Naive B cell (primary cell): ENCODE data around the gene AFF3. TPM values are rescaled to one million over a fixed set of nuclear protein-coding genes. Genes with fewer than 3 reads are reported as not detected.
"Not testable (repeated sequence)": the region's sequence is repeated elsewhere in the genome, so short reads cannot be mapped to it uniquely, and the experiment has no call there.

Experiments used
- ATAC-seq, 2 donors: fragments of 150-1000 bp; cut with Tn5 transposase; 2 replicates each; pipeline ENCODE4 v1.10.0; 2021; ENCODE audit warnings: low read depth in 2 of 2, mild to moderate bottlenecking in 2 of 2, moderate library complexity in 2 of 2
- DNase-seq: peaks from one replicate; pipeline ENCODE4 v3.0.0; 2022
- H3K27ac Mint-ChIP-seq, 6 donors: one replicate each; pipeline ENCODE4 v1.8.0; 2020 to 2022; ENCODE audit warnings: mild to moderate bottlenecking in 6 of 6, mixed read lengths in 6 of 6, moderate library complexity in 5 of 6, inconsistent platforms in 2 of 6
- H3K27me3 Mint-ChIP-seq, 3 donors: one replicate each; pipeline ENCODE4 v1.8.0; 2021 to 2022; ENCODE audit warnings: mixed read lengths in 3 of 3, mild to moderate bottlenecking in 1 of 3
- H3K36me3 Mint-ChIP-seq, 2 donors: one replicate each; pipeline ENCODE4 v1.8.0; 2020 to 2022; ENCODE audit warnings: mixed read lengths in 2 of 2, inconsistent platforms in 1 of 2, mild to moderate bottlenecking in 1 of 2
- H3K4me1 Mint-ChIP-seq, 3 donors: one replicate each; pipeline ENCODE4 v1.8.0; 2020 to 2022; ENCODE audit warnings: mixed read lengths in 3 of 3, inconsistent platforms in 1 of 3, mild to moderate bottlenecking in 1 of 3, moderate library complexity in 1 of 3
- H3K4me3 Mint-ChIP-seq, 8 donors: one replicate each; pipeline ENCODE4 v1.8.0; 2020 to 2022; ENCODE audit warnings: mild to moderate bottlenecking in 8 of 8, mixed read lengths in 8 of 8, moderate library complexity in 8 of 8, inconsistent platforms in 2 of 8
- H3K9me3 Mint-ChIP-seq, 7 donors: one replicate each; pipeline ENCODE4 v1.8.0; 2020 to 2022; ENCODE audit warnings: mixed read lengths in 7 of 7, mild to moderate bottlenecking in 5 of 7, inconsistent platforms in 2 of 7, moderate library complexity in 1 of 7
- polyA plus RNA-seq, 6 donors: library from polyadenylated mRNA; unstranded; fragments of 300-500 nt; fragmentation: Illumina TruSeq; gene quantifications; one replicate each; pipeline ENCODE4 v1.2.3, GENCODE V29; 2021; ENCODE audit warnings: low read depth in 6 of 6

The AFF3 gene
- polyA plus RNA-seq, 6 donors from 2014 or later = 43.8 to 255 (median 96.8) TPM

DNA sequence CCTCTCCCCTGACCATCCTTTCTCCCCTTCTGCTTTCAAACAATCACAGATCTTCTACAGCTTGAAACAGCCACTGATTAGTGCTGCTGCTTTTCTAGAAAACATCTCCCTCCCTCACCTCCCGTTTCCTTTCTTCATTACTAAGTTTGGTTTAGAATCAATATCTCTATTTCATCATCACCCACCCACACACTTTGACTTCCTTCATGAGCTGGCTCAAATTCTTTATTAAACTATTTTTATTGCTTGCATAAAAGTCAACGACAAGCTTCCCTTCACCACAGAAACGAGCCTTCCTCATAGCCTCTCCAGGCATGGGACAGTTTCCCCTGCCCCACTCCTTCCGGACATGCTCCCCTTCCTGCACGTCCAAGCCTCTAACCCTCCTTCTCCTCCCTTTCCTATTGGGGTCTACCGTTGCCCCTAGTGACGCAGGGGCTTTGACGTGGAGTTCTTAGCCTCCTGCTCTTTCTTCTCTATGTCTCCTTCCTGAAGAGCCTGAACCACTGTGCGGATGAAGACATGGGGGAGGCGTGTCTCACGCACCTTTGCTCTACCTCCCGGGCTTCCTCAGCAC is 172.0 kb downstream of the AFF3 start:
- ATAC-seq (no peak), DNase-seq (no peak)
- peaks cover 28 to 52% (median 38%) of the 10 kb centered on the region in 3 donors for H3K4me1 Mint-ChIP-seq
- H3K27ac Mint-ChIP-seq = peak overlapping the region in 4 of 6 donors; percentile 53 to 83 (median 76)
- H3K36me3 Mint-ChIP-seq = peaks cover 27 to 37% of the 10 kb centered on the region in 2 donors
- H3K9me3 Mint-ChIP-seq = no peaks in the 10 kb centered on the region
- peak overlapping the region in 1 of 8 donors; percentile 33 for H3K4me3 Mint-ChIP-seq
- H3K27me3 Mint-ChIP-seq = no peaks in the 10 kb centered on the region

DNA sequence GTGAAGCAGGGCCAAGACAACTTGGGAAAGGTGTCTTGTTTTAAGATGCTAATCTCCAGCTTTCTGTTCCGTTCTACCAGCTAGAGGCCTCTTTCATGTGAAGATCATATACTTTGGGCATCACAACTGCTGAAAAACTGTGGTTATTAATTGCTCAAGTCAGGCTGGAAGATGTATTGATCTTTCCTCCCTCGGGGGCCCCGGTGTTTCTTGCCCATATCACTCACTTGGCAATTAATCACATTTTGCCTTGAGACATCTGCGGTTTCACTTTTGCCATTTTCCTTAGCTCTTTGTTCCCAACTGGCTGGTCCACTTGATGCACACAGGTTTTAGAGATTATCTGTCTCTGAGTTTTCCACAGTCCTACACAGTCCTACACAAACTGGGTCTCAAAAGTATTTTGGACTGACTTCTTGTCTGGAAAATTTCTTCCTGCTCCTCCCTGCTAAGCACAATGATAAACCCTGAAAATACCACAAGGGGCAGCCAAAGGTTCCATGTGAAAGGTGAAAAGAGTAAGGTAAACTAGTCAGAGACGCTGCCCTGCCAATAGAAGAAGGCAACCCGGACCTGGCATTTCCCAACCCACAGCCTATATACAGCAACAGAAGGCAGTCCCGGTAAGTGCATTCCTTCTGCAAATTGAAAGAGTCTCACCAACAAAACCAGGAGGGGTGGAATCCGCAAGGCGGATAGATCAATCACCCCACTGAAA is 181.0 kb downstream of the AFF3 start:
- no peak overlapping the region for H3K4me3 Mint-ChIP-seq
- no peaks in the 10 kb centered on the region for H3K27me3 Mint-ChIP-seq
- no peak for DNase-seq
- ATAC-seq = no peak
- H3K27ac Mint-ChIP-seq = peak overlapping the region in 3 of 6 donors; percentile 26 to 59 (median 29)
- H3K9me3 Mint-ChIP-seq = peaks cover 0 to 3% (median 0%) of the 10 kb centered on the region in 7 donors
- H3K4me1 Mint-ChIP-seq = peaks cover 64 to 81% (median 68%) of the 10 kb centered on the region in 3 donors
- H3K36me3 Mint-ChIP-seq = peaks cover 27 to 31% of the 10 kb centered on the region in 2 donors

DNA sequence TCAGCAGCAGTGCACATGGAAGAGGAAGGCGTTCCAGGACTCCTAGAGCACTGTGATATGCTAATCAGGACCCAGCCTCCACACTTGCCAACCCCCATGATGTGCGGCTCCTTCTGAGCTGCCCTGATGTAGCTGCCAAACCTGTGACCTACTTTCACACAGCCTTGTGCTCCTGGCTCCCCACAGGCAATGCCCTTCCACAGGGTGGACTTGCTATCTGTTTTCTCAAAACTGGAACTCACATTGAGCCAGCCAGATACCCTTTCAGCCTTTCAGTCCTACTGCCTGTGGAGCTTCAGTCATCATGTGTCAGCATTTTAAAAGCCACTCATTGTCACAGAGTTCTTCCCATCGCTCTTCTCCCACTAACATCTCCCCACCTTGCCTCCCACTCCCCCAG is 181.6 kb downstream of the AFF3 start:
- peaks cover 68 to 82% (median 73%) of the 10 kb centered on the region in 3 donors for H3K4me1 Mint-ChIP-seq
- ATAC-seq (no peak), DNase-seq (no peak)
- peak overlapping the region in 1 of 8 donors; percentile 50 for H3K4me3 Mint-ChIP-seq
- H3K36me3 Mint-ChIP-seq = peaks cover 33 to 37% of the 10 kb centered on the region in 2 donors
- no peaks in the 10 kb centered on the region for H3K27me3 Mint-ChIP-seq
- peak overlapping the region in 3 of 6 donors; percentile 26 to 59 (median 29) for H3K27ac Mint-ChIP-seq
- peaks cover 0 to 3% (median 0%) of the 10 kb centered on the region in 7 donors for H3K9me3 Mint-ChIP-seq

DNA sequence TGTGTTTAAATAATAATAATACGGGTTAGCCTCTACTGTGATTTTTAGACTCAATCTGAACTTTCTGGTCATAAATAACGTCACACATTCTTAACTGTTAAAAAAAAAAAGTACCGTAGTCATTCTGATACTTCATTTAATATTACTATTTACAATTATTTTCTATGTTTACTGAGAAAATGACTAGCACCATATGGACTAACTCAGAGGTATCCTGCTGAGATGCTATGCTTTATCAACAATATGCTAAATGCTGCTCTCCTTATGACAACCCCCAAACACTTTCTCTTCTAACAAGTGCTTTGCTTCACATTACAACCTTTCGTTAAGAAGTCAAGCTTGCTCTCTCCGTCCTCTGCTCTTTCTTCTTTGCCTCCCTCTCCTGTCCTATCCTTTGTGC is 182.1 kb downstream of the AFF3 start:
- Mint-ChIP-seq H3K9me3 (peaks cover 0 to 3% (median 0%) of the 10 kb centered on the region in 7 donors), H3K36me3 (peaks cover 29 to 38% of the 10 kb centered on the region in 2 donors), H3K27me3 (no peaks in the 10 kb centered on the region), H3K27ac (no peak overlapping the region), H3K4me3 (peak overlapping the region in 1 of 8 donors; percentile 50), H3K4me1 (peaks cover 64 to 78% (median 69%) of the 10 kb centered on the region in 3 donors)
- no peak for ATAC-seq
- no peak for DNase-seq

DNA sequence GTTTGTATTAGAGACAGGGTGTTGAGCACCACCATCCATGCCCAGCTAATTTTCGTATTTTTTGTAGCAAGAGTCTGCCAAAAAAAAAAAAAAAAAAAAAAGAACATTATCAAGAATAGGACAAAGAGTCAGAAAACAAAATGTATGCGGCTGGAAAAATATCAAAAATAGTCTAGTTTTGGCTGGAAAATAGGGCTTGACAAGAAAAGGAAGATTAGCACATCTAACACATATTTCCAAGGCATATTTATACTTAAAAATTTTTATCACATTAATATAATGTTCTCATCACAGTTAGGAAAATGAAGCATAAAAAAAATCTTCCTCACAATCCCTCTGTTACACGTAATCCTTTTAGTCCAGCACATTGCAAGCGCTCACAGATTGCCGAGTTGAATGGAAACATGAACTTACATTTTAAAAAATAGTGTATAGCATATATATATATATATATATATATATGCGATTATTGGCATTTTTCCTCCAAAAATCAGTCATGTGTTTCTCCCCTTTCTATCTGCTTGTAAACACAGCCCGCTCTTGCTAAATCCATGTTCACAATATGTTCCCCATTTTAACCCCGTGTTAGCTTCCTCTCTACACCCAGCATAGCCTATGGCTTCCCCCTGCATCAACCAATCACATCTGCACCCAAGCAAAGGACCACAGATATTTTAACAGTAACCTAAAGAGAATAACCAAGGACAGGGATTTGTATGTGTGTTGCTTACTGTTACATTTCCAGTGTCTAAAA is 183.0 kb downstream of the AFF3 start:
- DNase-seq = no peak
- peaks cover 57 to 70% (median 61%) of the 10 kb centered on the region in 3 donors for H3K4me1 Mint-ChIP-seq
- H3K27me3 Mint-ChIP-seq = no peaks in the 10 kb centered on the region
- no peak overlapping the region for H3K4me3 Mint-ChIP-seq
- peak overlapping the region in 2 of 6 donors; percentile 59 to 64 for H3K27ac Mint-ChIP-seq
- peaks cover 23 to 38% of the 10 kb centered on the region in 2 donors for H3K36me3 Mint-ChIP-seq
- H3K9me3 Mint-ChIP-seq = peaks cover 0 to 3% (median 0%) of the 10 kb centered on the region in 7 donors
- no peak for ATAC-seq

DNA sequence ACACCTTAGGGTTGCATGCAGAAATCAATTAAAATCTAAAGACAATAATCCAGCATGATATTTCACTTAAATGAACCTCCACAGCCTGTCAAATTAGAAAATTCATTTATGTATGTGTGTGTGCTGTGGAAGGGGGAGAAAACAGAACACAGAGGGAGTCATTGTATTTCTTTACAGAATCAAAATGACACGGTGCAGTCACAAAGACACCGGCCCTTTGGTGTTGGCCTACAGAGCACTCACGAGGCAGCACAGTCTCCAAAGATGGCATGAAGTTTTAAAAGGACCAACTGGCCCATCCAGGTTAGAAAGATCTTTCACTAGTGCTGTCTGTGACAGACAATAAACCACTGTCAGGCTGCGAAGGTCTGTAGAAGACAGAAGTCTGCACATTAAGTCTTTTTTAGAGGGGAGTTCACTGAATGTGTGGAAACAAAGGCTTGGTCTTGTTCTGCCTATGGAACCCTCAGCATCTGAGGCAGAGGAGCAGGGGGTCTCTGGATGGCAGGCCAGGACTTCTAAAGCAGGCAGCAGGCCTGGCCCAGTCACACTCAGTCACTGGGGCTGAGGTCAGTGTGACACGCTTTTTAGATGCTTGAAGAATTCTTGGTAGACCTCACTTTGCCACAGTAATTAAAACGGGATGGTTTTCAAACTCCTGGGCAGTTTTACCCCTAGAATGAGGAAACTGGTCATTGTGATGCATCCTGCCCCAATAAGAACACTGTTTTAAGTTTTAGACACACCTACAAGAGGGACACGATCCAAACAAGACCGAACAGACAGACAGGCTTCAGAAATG is 184.9 kb downstream of the AFF3 start:
- no peak for ATAC-seq

DNA sequence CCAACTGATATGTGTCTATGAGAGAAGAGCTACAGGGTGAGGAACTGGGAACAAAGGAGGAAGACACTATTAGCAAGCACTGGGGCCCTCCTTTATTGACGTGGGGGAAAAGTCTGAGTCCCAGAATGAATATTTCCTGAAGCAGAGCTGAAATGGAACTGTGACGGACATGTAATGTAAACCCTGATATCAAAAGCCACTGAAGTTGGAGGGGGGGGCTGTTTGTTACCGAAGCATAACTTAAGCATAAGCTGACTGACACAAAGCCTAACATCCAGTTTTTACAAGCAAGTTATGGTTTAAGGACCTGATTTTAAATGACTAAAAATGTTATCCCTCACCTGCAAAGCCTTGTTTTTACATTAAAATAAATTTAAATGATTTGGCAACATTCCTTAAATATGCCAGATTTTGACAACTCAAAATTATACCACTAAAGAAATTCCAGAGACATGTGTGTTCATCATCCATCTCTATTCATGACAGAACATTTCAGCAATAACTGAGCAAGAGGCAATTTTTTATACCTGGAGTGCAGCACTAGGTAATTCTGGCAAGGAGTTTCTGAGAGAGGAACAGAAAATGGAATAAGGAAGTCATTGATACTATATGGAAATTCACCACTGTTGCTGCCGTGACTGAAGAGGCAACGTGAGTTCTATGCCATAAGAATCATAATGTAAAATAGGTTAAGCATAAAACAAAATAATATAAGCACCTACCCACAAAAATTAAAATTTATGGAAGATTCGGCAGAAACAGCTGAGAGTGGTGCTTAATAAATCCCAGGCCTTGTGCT is 186.0 kb downstream of the AFF3 start:
- Mint-ChIP-seq H3K27ac (peak overlapping the region in 2 of 6 donors; percentile 47 to 74), H3K4me3 (no peak overlapping the region), H3K36me3 (peaks cover 28 to 46% of the 10 kb centered on the region in 2 donors), H3K27me3 (no peaks in the 10 kb centered on the region), H3K9me3 (peaks cover 0 to 3% (median 0%) of the 10 kb centered on the region in 7 donors), H3K4me1 (peaks cover 49 to 58% (median 52%) of the 10 kb centered on the region in 3 donors)
- DNase-seq = peak; percentile 18
- peak; percentile 77 to 87 for ATAC-seq

More for the DNA sequence above, 184.9 kb downstream of the AFF3 start:
- Mint-ChIP-seq H3K4me3 (peak overlapping the region in 2 of 8 donors; percentile 2 to 8), H3K36me3 (peaks cover 23 to 47% of the 10 kb centered on the region in 2 donors), H3K27ac (peak overlapping the region in 4 of 6 donors; percentile 16 to 62 (median 42)), H3K9me3 (peaks cover 0 to 3% (median 0%) of the 10 kb centered on the region in 7 donors), H3K27me3 (no peaks in the 10 kb centered on the region), H3K4me1 (peaks cover 49 to 60% (median 57%) of the 10 kb centered on the region in 3 donors)
- no peak for DNase-seq

- DNase-seq = no peak
- peak overlapping the region in 2 of 6 donors; percentile 36 to 98 for H3K27ac Mint-ChIP-seq
- no peaks in the 10 kb centered on the region for H3K27me3 Mint-ChIP-seq
- peaks cover 37 to 45% (median 37%) of the 10 kb centered on the region in 3 donors for H3K4me1 Mint-ChIP-seq
- no peak for ATAC-seq
- no peak overlapping the region for H3K4me3 Mint-ChIP-seq
- peaks cover 28 to 46% of the 10 kb centered on the region in 2 donors for H3K36me3 Mint-ChIP-seq
- peaks cover 0 to 3% (median 0%) of the 10 kb centered on the region in 7 donors for H3K9me3 Mint-ChIP-seq
Measured at GRCh38 chr2:99953750-99954149, 188.6 kb downstream of the AFF3 start.

- no peaks in the 10 kb centered on the region for H3K27me3 Mint-ChIP-seq
- H3K4me1 Mint-ChIP-seq = peaks cover 13 to 33% (median 13%) of the 10 kb centered on the region in 3 donors
- H3K36me3 Mint-ChIP-seq = peaks cover 18 to 37% of the 10 kb centered on the region in 2 donors
- H3K27ac Mint-ChIP-seq = peak overlapping the region in 2 of 6 donors; percentile 11 to 34
- H3K9me3 Mint-ChIP-seq = no peaks in the 10 kb centered on the region
- ATAC-seq (no peak), DNase-seq (no peak)
- H3K4me3 Mint-ChIP-seq = no peak overlapping the region
Measured at GRCh38 chr2:99949963-99950362, 192.4 kb downstream of the AFF3 start.

GRCh38 chr2:99949530-99949929 is 192.9 kb downstream of the AFF3 start:
- Mint-ChIP-seq H3K9me3 (no peaks in the 10 kb centered on the region), H3K27ac (peak overlapping the region in 2 of 6 donors; percentile 11 to 52), H3K4me3 (no peak overlapping the region), H3K4me1 (peaks cover 13 to 33% (median 14%) of the 10 kb centered on the region in 3 donors), H3K36me3 (peaks cover 18 to 37% of the 10 kb centered on the region in 2 donors), H3K27me3 (no peaks in the 10 kb centered on the region)
- DNase-seq (no peak), ATAC-seq (no peak)

DNA sequence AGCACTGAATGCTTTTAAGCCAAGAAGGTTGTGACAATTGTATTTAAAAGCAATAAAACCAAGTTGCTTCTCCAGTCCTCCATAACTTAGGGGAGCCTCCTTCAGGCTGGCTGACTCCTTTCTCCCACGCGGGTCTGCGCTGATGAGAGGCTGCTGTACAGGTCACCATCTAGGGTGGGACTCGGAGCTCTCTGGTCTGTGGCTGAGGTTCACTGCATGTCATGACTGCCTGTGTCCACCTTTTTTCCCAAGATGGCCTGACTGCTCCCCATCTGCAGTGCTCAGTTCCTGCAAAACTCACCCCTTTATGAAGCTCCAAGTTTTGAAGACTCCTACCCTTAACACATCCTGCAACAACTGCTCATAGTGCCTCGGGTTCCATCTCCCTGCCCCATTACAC is 194.4 kb downstream of the AFF3 start:
- peak overlapping the region in 1 of 8 donors; percentile 47 for H3K4me3 Mint-ChIP-seq
- H3K9me3 Mint-ChIP-seq = no peaks in the 10 kb centered on the region
- ATAC-seq (no peak), DNase-seq (no peak)
- H3K27ac Mint-ChIP-seq = peak overlapping the region in 2 of 6 donors; percentile 34 to 42
- peaks cover 12 to 34% (median 17%) of the 10 kb centered on the region in 3 donors for H3K4me1 Mint-ChIP-seq
- H3K36me3 Mint-ChIP-seq = peaks cover 25 to 37% of the 10 kb centered on the region in 2 donors
- no peaks in the 10 kb centered on the region for H3K27me3 Mint-ChIP-seq

DNA sequence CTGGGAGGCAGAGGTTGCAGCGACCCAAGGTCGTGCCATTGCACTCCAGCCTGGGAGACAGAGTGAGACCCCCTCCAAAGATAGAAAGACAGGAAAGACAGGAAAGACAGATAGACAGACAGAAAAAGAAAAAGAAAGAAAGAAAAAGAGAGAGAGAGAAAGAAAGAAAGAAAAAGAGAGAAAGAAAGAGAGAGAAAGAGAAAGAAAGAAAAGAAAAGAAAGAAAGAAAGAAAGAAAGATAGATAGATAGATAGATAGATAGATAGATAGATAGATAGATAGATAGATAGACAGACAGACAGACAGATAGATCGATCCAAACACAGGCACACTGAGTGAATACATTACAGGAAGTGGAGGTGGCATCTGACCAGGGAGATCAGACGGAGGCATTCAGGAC is 195.0 kb downstream of the AFF3 start:
- H3K27me3 Mint-ChIP-seq, ATAC-seq, DNase-seq, H3K9me3 Mint-ChIP-seq: not testable (repeated sequence)
- peak overlapping the region in 1 of 8 donors; percentile 35 for H3K4me3 Mint-ChIP-seq
- H3K36me3 Mint-ChIP-seq = peaks cover 24 to 35% of the 10 kb centered on the region in 2 donors
- H3K27ac Mint-ChIP-seq = peak overlapping the region in 1 of 6 donors; percentile 7
- peaks cover 18 to 39% (median 23%) of the 10 kb centered on the region in 3 donors for H3K4me1 Mint-ChIP-seq
